ENCODE results near the gene NDUFB4.
"Not testable (repeated sequence)": the region's sequence is repeated elsewhere in the genome, so short reads cannot be mapped to it uniquely, and the experiment has no call there.

The NDUFB4 gene

DNA sequence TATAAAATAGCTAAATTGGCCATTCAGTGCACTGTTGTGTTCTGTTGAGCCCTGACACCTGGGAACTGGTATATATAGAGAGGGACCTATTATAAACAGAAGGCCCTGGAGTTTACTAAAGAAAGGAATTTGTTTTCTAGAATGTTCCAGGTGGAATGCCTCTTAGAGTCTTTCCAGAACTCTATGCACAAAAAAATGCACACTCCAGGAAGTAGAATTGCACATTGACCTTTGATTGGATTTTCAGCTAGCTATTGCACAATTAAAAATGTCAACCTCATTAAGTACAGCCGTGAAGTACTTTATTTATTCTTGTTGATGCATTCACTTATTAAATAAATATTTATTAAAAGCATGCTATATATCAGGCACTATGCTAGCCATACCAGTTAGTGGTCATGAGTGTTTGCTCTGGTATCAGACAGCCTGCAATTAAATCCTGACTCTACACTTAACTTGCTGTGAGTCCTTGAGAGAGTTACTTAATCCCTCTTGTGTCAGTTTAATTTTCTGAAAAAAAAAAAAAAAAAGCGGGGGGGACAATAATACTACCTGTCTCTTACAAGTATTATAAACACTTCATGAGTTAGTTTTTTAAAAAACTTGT, 40.8 kb downstream of the NDUFB4 start:
- in situ Hi-C loops (cut with MboI; ENCODE audit: low sequenced_read_pairs, unreplicated experiment): no loop called here
- DNase-seq (ENCODE audit: low spot score): no peak
- TF ChIP-seq, protein P1, sequence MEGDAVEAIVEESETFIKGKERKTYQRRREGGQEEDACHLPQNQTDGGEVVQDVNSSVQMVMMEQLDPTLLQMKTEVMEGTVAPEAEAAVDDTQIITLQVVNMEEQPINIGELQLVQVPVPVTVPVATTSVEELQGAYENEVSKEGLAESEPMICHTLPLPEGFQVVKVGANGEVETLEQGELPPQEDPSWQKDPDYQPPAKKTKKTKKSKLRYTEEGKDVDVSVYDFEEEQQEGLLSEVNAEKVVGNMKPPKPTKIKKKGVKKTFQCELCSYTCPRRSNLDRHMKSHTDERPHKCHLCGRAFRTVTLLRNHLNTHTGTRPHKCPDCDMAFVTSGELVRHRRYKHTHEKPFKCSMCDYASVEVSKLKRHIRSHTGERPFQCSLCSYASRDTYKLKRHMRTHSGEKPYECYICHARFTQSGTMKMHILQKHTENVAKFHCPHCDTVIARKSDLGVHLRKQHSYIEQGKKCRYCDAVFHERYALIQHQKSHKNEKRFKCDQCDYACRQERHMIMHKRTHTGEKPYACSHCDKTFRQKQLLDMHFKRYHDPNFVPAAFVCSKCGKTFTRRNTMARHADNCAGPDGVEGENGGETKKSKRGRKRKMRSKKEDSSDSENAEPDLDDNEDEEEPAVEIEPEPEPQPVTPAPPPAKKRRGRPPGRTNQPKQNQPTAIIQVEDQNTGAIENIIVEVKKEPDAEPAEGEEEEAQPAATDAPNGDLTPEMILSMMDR (IDR thresholded peaks at IDR 0.05; ENCODE audit: borderline replicate concordance, control extremely low read depth, extremely low read depth, insufficient read depth, missing control alignments): no peak

DNA sequence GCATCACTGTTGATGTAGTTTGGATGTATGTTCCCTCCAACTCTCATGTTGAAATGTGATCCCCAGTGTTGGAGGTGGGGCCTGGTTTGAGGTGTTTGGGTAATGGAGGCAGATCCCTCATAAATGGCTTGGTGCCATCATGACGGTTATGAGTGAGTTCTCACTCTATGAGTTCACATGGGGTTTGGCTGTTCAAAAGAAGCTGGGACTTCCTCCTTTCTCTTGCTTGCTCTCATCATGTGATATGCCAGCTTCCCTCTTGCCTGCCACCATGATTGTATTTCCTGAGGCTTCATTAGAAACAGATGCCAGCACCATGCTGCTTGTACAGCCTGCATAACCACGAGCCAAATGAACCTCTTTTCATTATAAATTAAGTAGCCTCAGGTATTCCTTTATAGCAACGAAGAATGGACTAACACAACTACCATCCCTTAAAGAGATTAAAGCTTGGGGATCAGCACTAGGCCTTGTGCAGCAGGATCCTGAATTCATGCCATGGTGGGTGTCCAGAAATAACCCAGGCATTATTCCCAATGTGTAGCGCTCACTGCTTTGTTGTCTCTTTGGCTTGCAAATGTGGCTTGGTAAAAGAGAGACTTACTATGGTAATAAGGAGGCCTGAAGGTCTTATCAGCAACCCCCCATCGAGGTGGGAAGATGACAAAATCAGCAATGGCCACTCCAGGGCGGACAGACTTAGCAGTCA, 41.9 kb downstream of the NDUFB4 start:
- in situ Hi-C loops (cut with MboI; ENCODE audit: low sequenced_read_pairs, unreplicated experiment): no loop called here
- TF ChIP-seq, protein P1 (IDR thresholded peaks at IDR 0.05; ENCODE audit: borderline replicate concordance, control extremely low read depth, extremely low read depth, insufficient read depth, missing control alignments): no peak
- DNase-seq (ENCODE audit: low spot score): no peak

DNA sequence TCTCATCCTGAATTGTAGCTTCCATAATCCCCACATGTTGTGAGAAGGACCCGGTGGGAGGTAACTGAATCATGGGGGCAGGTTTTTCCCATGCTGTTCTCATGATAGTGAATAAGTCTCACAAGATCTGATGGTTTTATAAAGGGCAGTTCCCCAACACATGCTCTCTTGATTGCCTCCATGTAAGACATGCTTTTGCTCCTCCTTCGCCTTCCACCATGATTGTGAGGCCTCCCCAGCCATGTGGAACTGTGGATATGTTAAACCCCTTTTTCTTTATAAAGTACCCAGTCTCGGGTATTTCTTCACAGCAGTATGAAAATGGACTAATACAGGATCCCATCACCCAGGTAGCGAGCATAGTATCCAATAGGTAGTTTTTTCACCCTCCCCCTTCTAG, 42.7 kb downstream of the NDUFB4 start:
- DNase-seq (ENCODE audit: low spot score); in situ Hi-C loops (cut with MboI; ENCODE audit: low sequenced_read_pairs, unreplicated experiment): not testable (repeated sequence)

DNA sequence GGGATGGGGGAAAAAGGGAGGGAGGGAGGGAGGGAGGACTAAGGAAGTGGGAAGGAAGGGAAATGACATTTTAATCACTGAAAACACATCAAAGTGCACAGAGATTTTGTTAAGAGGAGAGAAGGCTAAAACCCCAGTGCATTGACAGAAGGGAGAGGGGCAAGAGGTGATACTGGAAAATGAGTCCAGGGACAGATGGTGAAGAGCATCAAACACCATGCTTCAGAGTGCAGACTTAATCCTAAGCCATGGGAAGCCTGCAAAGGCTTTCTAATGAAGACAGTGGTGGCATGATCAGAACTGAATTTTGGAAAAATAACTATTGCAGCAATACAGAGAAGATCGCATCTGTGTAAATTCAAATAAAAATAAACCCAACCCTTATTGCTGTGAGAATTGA, 44.1 kb downstream of the NDUFB4 start:
- TF ChIP-seq, protein P1 (IDR thresholded peaks at IDR 0.05; ENCODE audit: borderline replicate concordance, control extremely low read depth, extremely low read depth, insufficient read depth, missing control alignments): no peak
- DNase-seq (ENCODE audit: low spot score): no peak
- in situ Hi-C loops (cut with MboI; ENCODE audit: low sequenced_read_pairs, unreplicated experiment): no loop called here

DNA sequence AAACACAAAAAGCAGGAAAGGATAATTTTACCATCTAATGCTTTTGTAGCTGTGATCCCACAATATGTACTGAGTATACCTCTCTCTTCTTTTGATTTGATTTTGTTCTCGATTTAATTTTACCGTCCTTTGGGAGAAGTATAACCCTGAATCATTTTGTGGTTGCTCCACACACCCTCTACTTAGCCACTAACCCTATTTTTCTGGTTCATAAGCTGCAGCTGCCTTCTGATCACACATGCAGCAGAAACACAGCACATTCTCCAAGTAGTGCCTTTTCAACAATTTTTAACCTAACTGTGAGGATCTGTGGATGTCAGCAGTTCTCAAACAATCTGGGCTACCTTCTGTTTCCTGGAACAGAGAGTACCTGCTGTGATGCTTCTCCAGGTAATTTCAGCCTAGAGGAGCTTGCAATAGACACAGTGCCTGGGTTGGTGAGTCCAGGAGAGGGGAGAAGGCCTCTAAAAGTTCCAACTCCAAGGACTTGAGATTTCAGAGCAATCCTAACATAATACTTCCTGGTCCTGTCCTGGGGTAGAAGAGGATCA, 45.6 kb downstream of the NDUFB4 start:
- no peak for DNase-seq (ENCODE audit: low spot score)
- in situ Hi-C loops (cut with MboI; ENCODE audit: low sequenced_read_pairs, unreplicated experiment): no loop called here
- TF ChIP-seq, protein P1 (IDR thresholded peaks at IDR 0.05; ENCODE audit: borderline replicate concordance, control extremely low read depth, extremely low read depth, insufficient read depth, missing control alignments): no peak

DNA sequence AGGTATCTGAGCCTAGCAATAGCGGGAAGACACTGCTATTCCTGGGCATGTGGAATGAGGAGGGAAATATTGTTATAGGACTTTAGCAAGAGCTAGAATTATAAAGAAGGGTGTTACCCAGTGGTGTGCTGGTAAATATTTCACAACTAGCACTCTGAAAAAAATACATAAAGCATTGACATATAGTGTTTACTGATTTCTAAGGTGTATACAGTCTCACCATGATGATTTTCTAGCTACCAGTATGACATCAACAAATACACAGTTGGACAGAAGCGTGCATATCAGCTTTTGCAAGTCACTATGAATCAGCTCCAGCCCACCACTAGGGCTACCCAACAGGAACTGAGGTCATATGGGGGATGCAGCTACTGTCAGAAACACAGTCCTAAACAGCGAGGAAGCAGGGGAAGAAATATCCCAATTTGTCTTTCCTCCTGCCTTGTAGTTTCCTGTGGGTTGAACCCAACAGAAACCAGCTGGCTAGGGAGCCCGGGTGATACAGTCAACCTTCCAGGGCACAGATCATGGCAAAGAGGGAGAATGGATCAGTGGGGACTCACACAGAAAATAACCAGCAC, 46.3 kb downstream of the NDUFB4 start:
- TF ChIP-seq, protein P1 (IDR thresholded peaks at IDR 0.05; ENCODE audit: borderline replicate concordance, control extremely low read depth, extremely low read depth, insufficient read depth, missing control alignments): no peak
- in situ Hi-C loops (cut with MboI; ENCODE audit: low sequenced_read_pairs, unreplicated experiment): no loop called here
- no peak for DNase-seq (ENCODE audit: low spot score)

Measured in GM13976 (cell line).